Esophagus muscularis mucosa (tissue), 4 donors: Measurements from ENCODE around the gene LTA4H. TPM values are rescaled to one million over a fixed set of nuclear protein-coding genes. Genes with fewer than 3 reads are reported as not detected.

ENCODE experiments used
- DNase-seq: peaks from one replicate; pipeline ENCODE4 v3.0.0-alpha.2; 2017; ENCODE audit errors: extremely low spot score
- H3K27ac ChIP-seq, 4 donors: fragments of 200-600 bp; sonication (generic); replicated peaks in 1 of 4; 1 replicate in 3 of 4; 2 replicates in 1 of 4; pipeline ENCODE4 v1.5.1; 2016 to 2019; ENCODE audit warnings: mild to moderate bottlenecking in 1 of 4
- H3K27me3 ChIP-seq, 4 donors: fragments of 200-600 bp; sonication (generic); one replicate each; pipeline versions ENCODE4 v1.5.1 to v1.6.0; 2016 to 2019
- H3K36me3 ChIP-seq, 4 donors: fragments of 200-600 bp; sonication (generic); one replicate each; pipeline ENCODE4 v1.5.1; 2016 to 2019
- H3K4me1 ChIP-seq, 4 donors: fragments of 200-600 bp; sonication (generic); one replicate each; pipeline ENCODE4 v1.5.1; 2016 to 2019
- H3K4me3 ChIP-seq, 4 donors: fragments of 200-600 bp; sonication (generic); 1 replicate in 2 of 4; 2 replicates in 2 of 4; pipeline ENCODE4 v1.5.1; 2016 to 2019; ENCODE audit warnings: mild to moderate bottlenecking in 4 of 4, moderate library complexity in 1 of 4
- H3K9me3 ChIP-seq, 4 donors: fragments of 200-600 bp; sonication (generic); 1 replicate in 3 of 4; 2 replicates in 1 of 4; pipeline ENCODE4 v1.5.1; 2016 to 2019
- EP300 ChIP-seq: sonication (generic); formaldehyde crosslinking; IDR thresholded peaks from one replicate; pipeline ENCODE4 v1.6.1; 2017; ENCODE audit warnings: antibody characterized with exemption
- POLR2A ChIP-seq: fragments of 450-650 bp; IDR thresholded peaks from one replicate; pipeline ENCODE4 v1.6.1; 2017; ENCODE audit warnings: antibody characterized with exemption, moderate library complexity, mild to moderate bottlenecking, low read depth
- POLR2AphosphoS5 ChIP-seq, 2 donors: sonication (generic); formaldehyde crosslinking; IDR thresholded peaks; one replicate each; pipeline ENCODE4 v1.6.1; 2017; ENCODE audit warnings: antibody characterized with exemption in 2 of 2
- WGBS: methylation state at CpG from one replicate; pipeline ENCODE4 v1.1.5; 2018; 5-methylcytosine and 5-hydroxymethylcytosine counted together
- intact Hi-C: fragments of 100-400 bp; cut with DNase I; formaldehyde crosslinking; loops from one replicate; pipeline ENCODE4 v1.15.1; 2023
- total RNA-seq, 4 donors: library from RNA; depleted of rRNA; stranded (reverse); fragments of >200 nt; gene quantifications; one replicate each; pipeline versions ENCODE4 v1.1.0 to v1.2.1, GENCODE V29; 2016
- TF ChIP-seq, protein P1 (sequence below), 3 experiments: fragments of 200-600 bp in 2 of 3; fragments of 450-650 bp in 1 of 3; sonication (generic) in 2 of 3; IDR thresholded peaks; one replicate each; pipeline ENCODE4 v1.5.1; 2017 to 2019; ENCODE audit warnings: antibody characterized with exemption in 3 of 3, mild to moderate bottlenecking in 2 of 3, moderate library complexity in 1 of 3

LTA4H gene
- total RNA-seq, 4 donors from 2014 or later: 47.8 to 75.0 (median 64.5) TPM

DNA sequence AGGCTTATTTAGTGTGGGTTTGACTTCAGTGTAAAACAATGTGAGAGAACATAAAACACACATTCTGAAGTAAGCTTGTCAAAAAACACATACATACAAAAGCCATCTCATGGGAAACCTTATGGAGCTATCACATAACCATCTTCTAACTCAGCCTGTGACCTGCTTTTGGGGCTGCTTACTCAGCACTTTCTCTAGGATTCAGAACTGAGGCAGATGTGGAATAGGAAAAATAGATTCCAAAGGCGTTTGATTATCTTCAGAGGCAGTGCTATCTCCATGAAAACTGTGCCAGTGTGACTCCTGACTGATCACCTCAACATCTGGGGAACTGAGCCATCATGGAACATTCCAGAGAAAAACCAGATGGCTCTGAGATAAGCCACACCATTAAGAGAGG lies 52.8 kb downstream of the LTA4H start:
- peak; percentile 62 for DNase-seq
- Histone ChIP-seq H3K4me3 (no peak overlapping the region), H3K27ac (no peak overlapping the region), H3K36me3 (no peaks in the 10 kb centered on the region), H3K27me3 (no peaks in the 10 kb centered on the region), H3K9me3 (no peaks in the 10 kb centered on the region), H3K4me1 (no peaks in the 10 kb centered on the region)
- 62% methylated on average over 1 of the region's 1 CpG for WGBS
- intact Hi-C loops: no loop called here
- TF ChIP-seq POLR2A (no peak), EP300 (no peak)

DNA sequence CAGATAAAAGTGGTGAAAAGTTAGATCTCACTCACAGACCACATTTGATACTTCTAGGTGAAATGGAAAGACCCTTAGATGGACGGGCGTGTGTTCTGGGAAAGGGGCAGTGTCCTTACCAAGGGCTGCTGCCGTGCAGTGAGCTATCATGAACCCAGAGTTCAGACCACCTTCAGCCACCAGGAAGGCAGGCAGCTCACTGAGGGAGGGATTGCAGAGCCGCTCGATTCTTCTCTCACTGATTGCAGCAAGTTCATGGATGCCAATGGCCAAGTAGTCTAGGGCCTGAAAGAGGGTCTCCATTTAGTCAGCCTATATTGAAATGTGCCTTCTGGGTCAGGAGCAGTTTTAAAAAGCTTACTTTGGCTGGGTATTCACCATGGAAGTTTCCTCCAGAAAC lies 55.0 kb downstream of the LTA4H start:
- Histone ChIP-seq H3K27ac (no peak overlapping the region), H3K4me1 (no peaks in the 10 kb centered on the region), H3K9me3 (no peaks in the 10 kb centered on the region), H3K27me3 (no peaks in the 10 kb centered on the region), H3K4me3 (no peak overlapping the region), H3K36me3 (no peaks in the 10 kb centered on the region)
- WGBS: 89% methylated on average over 5 of the region's 5 CpGs
- intact Hi-C loops: no loop called here
- TF ChIP-seq EP300 (no peak), POLR2AphosphoS5 (IDR thresholded peaks at IDR 0.05) (no peak), POLR2A (no peak)
- TF ChIP-seq, protein P1, sequence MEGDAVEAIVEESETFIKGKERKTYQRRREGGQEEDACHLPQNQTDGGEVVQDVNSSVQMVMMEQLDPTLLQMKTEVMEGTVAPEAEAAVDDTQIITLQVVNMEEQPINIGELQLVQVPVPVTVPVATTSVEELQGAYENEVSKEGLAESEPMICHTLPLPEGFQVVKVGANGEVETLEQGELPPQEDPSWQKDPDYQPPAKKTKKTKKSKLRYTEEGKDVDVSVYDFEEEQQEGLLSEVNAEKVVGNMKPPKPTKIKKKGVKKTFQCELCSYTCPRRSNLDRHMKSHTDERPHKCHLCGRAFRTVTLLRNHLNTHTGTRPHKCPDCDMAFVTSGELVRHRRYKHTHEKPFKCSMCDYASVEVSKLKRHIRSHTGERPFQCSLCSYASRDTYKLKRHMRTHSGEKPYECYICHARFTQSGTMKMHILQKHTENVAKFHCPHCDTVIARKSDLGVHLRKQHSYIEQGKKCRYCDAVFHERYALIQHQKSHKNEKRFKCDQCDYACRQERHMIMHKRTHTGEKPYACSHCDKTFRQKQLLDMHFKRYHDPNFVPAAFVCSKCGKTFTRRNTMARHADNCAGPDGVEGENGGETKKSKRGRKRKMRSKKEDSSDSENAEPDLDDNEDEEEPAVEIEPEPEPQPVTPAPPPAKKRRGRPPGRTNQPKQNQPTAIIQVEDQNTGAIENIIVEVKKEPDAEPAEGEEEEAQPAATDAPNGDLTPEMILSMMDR (IDR thresholded peaks at IDR 0.05): no peak
- DNase-seq: peak; percentile 57

DNA sequence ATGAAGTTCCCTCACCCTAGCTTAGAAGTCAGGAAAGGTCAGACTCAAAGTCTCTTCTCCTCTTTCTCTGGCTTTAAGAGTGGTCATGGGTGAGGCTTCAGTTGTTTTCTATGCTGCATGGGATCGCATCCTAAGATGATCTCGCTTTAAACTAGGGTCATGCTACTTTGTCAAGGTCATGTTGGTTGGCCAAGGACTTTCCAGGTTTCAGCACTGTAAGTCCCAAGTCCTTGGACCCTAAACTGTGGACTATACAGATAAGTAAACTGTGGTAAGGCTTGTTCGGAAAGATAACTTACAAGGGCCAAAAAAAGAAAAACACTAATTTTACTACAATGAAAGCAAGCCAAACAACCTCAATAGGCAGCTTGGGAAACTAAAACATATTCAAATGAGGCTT lies 56.6 kb downstream of the LTA4H start:
- Histone ChIP-seq H3K4me1 (no peaks in the 10 kb centered on the region), H3K27me3 (no peaks in the 10 kb centered on the region), H3K27ac (no peak overlapping the region), H3K4me3 (no peak overlapping the region), H3K9me3 (no peaks in the 10 kb centered on the region), H3K36me3 (no peaks in the 10 kb centered on the region)
- 98% methylated on average over 3 of the region's 3 CpGs for WGBS
- intact Hi-C loops: no loop called here
- DNase-seq: no peak
- no peak for TF ChIP-seq EP300
- no peak for TF ChIP-seq POLR2AphosphoS5 (IDR thresholded peaks at IDR 0.05)
- TF ChIP-seq, protein P1 (IDR thresholded peaks at IDR 0.05): no peak
- TF ChIP-seq POLR2A: no peak

DNA sequence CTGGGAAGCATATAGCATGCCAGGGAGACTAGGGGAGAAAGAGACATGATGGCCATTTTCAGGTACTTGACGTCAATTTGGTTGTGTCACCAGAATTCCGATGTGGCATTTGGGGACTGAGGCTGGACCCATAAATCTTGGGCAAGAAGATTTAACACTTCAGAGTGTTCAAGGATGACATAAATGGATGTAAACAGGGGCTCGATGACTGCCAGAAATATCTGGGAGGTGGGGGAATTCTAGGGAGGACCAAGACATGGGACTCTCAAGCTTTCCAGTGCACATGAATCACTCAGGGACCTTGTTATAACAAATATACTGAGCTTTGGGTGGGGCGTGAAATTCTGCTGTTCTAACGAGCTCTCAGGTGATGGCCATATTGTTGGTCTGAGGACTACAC lies 57.0 kb downstream of the LTA4H start:
- intact Hi-C loops: no loop called here

DNA sequence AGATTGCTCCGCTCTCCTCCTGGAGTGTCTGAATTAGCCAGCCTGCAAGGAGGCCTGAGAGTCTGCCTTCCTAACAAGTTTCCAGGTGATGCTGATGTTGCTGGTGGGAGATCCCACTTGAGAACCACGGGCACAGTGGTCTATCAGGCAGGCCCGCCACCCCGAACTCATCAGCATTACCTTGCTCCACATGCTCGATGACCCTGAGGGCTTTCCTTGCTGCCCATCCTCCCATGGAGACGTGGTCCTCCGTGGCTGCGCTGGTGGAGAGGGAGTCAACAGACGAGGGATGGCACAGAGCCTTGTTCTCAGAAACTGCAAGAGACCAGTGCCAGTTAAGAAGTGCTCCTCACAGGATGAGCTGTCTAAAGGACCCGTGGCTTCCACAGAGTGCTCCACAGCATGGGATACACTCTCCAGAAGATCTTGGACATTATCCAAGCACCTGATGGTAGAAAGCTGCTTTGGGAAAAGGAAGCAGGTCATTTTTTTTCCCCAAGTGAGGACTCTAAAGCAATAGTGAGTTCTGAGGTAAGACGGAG lies 57.6 kb downstream of the LTA4H start:
- no peaks in the 10 kb centered on the region for H3K36me3 ChIP-seq
- 83% methylated on average over 11 of the region's 11 CpGs for WGBS
- no peaks in the 10 kb centered on the region for H3K27me3 ChIP-seq
- intact Hi-C loops: no loop called here
- no peak for TF ChIP-seq EP300
- TF ChIP-seq, protein P1 (IDR thresholded peaks at IDR 0.05): no peak
- no peak for TF ChIP-seq POLR2AphosphoS5 (IDR thresholded peaks at IDR 0.05)
- TF ChIP-seq POLR2A: no peak
- H3K27ac ChIP-seq: no peak overlapping the region
- H3K4me1 ChIP-seq: no peaks in the 10 kb centered on the region
- no peak for DNase-seq
- no peak overlapping the region for H3K4me3 ChIP-seq
- H3K9me3 ChIP-seq: no peaks in the 10 kb centered on the region

More for the DNA sequence above, 57.0 kb downstream of the LTA4H start:
- Histone ChIP-seq H3K4me3 (no peak overlapping the region), H3K36me3 (no peaks in the 10 kb centered on the region), H3K4me1 (no peaks in the 10 kb centered on the region), H3K27ac (no peak overlapping the region), H3K9me3 (no peaks in the 10 kb centered on the region), H3K27me3 (no peaks in the 10 kb centered on the region)
- no peak for DNase-seq
- TF ChIP-seq EP300: no peak
- no peak for TF ChIP-seq POLR2AphosphoS5 (IDR thresholded peaks at IDR 0.05)
- TF ChIP-seq, protein P1 (IDR thresholded peaks at IDR 0.05): no peak
- no peak for TF ChIP-seq POLR2A
- WGBS: 88% methylated on average over 5 of the region's 5 CpGs
